Subcutaneous adipose tissue (tissue), 4 donors: ENCODE measurements around the gene CAMSAP2. TPM values are rescaled to one million over a fixed set of nuclear protein-coding genes. Genes with fewer than 3 reads are reported as not detected.

Source experiments
- CTCF ChIP-seq: fragments of 450-650 bp; IDR thresholded peaks from one replicate; pipeline ENCODE4 v1.5.1; 2016; ENCODE audit warnings: low read depth, mild to moderate bottlenecking, control low read depth, antibody characterized with exemption, moderate library complexity
- total RNA-seq, 4 donors: library from RNA; depleted of rRNA; stranded (reverse); fragments of >200 nt; gene quantifications; one replicate each; pipeline ENCODE4 v1.1.0, GENCODE V29; 2016

Gene CAMSAP2
- total RNA-seq, 4 donors from 2014 or later, result 29.6 to 73.2 (median 34.0) TPM

GRCh38 chr1:200837931-200838571 lies 99.4 kb downstream of the CAMSAP2 start:
- TF ChIP-seq CTCF, result no peak

- TF ChIP-seq CTCF, result no peak
These were observed 100.2 kb downstream of the CAMSAP2 start for GRCh38 chr1:200838676-200839445.

GRCh38 chr1:200845360-200845759 lies 106.7 kb downstream of the CAMSAP2 start:
- TF ChIP-seq CTCF, result no peak

- TF ChIP-seq CTCF, result no peak
These were observed 107.7 kb downstream of the CAMSAP2 start for GRCh38 chr1:200846398-200846797.

- no peak for TF ChIP-seq CTCF
These were observed 110.7 kb downstream of the CAMSAP2 start for GRCh38 chr1:200849430-200849829.

GRCh38 chr1:200850554-200850953 lies 111.9 kb downstream of the CAMSAP2 start:
- no peak for TF ChIP-seq CTCF

- no peak for TF ChIP-seq CTCF
These were observed 118.1 kb downstream of the CAMSAP2 start for GRCh38 chr1:200856716-200857357.
